ENCODE measurements around the gene MAP1LC3A. TPM values are rescaled to one million over a fixed set of nuclear protein-coding genes. Genes with fewer than 3 reads are reported as not detected.

Gene MAP1LC3A
- total RNA-seq, 1 experiment from 2014 or later, result not detected

DNA sequence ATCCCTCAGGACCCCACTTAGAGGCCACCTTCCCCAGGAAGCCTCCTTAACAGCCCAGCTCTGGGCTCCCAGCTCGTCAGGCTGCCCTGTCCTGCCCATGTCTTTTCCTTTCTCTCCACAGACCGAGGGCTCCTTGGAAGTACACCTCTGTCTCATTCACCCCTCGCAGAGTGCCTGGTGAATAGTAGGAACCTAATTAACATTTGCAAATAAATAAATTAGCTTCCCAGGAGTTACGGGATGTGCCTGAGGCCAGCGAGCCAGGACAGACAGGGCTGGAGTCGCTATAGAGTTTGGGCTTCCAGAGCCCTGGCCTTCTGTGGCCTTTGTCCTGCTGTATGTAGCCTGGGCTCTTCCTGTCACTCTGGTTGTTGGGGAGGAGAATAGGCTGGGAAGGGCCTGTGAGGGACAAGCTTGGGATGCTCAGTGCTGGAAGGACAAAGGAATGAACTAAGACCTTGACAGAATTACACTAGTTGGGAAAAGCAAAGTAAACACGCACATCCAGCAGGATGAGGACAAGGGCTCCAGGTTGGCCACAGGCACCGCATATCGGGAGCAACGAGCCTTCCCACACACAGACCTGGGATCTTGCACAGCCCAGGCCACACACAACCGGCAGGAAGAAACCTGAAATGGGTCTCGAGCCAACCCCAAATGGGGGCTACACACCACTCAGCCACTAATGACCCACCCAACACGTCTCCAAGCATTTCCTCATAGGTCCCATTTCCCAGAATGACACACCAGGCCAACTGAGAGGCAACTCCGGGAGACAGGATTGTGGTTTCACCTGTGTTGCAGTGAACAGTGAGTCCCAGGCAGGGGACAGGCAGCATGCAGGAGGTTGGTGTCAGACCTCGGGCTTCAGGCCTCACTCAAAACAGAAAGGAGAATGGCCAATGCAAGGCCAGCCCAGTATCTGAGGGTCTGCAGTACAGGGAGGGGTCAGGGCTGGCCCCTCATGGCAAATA, 9.7 kb downstream of the MAP1LC3A start:
- Histone ChIP-seq H3K4me3 (replicated peaks in 1 of 2; ENCODE audit: low read depth in 1 of 2, low read length in 2 of 2) (no peak overlapping the region), H3K27ac (ENCODE audit: low read depth, low read length) (no peak overlapping the region), H4K20me1 (ENCODE audit: insufficient read depth) (no peaks in the 10 kb centered on the region), H3K9me3 (ENCODE audit: control insufficient read depth in 1 of 2, insufficient read depth in 1 of 2, low read depth in 1 of 2, low read length in 2 of 2) (no peaks in the 10 kb centered on the region), H3K9me2 (ENCODE audit: insufficient read depth) (no peaks in the 10 kb centered on the region), H3K9ac (ENCODE audit: low read length) (no peak overlapping the region), H3K36me3 (ENCODE audit: control insufficient read depth in 1 of 2, insufficient read depth in 2 of 2, low read length in 2 of 2) (0 out of 4 replicates have a peak, but pooled peaks cover 2 to 4% of the 10 kb centered on the region in 2 experiments), H3K27me3 (ENCODE audit: insufficient read depth, low read length) (no peaks in the 10 kb centered on the region), H2AFZ (ENCODE audit: low read depth, low read length, poor library complexity, severe bottlenecking) (no peak overlapping the region), H3K4me1 (ENCODE audit: control insufficient read depth in 1 of 2, insufficient read depth in 2 of 2, low read length in 2 of 2) (no peaks in the 10 kb centered on the region), H3K79me2 (ENCODE audit: insufficient read depth, low read length) (no peaks in the 10 kb centered on the region), H3K4me2 (ENCODE audit: low read length) (no peak overlapping the region)
- POLR2A ChIA-PET, result no interaction called here
- intact Hi-C loops (cut with micrococcal nuclease), result no loop called here
- RAD21 ChIA-PET (ENCODE audit: low non-redundant PET in 1 of 2, low total read pairs in 2 of 2, uncharacterized antibody in 2 of 2, unreplicated experiment in 2 of 2), result no interaction called here
- DNase-seq (ENCODE audit: low read depth, low spot score) (no peak), ATAC-seq (no peak)
- no TSS peak for BruUV-seq (replicated peaks)
- TF ChIP-seq, protein P1, sequence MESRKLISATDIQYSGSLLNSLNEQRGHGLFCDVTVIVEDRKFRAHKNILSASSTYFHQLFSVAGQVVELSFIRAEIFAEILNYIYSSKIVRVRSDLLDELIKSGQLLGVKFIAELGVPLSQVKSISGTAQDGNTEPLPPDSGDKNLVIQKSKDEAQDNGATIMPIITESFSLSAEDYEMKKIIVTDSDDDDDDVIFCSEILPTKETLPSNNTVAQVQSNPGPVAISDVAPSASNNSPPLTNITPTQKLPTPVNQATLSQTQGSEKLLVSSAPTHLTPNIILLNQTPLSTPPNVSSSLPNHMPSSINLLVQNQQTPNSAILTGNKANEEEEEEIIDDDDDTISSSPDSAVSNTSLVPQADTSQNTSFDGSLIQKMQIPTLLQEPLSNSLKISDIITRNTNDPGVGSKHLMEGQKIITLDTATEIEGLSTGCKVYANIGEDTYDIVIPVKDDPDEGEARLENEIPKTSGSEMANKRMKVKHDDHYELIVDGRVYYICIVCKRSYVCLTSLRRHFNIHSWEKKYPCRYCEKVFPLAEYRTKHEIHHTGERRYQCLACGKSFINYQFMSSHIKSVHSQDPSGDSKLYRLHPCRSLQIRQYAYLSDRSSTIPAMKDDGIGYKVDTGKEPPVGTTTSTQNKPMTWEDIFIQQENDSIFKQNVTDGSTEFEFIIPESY (IDR thresholded peaks at IDR 0.05; ENCODE audit: extremely low read depth, insufficient replicate concordance, low read length), result no peak
- TF ChIP-seq TCF7L2 (IDR thresholded peaks at IDR 0.05; ENCODE audit: borderline replicate concordance, extremely low read depth, insufficient read depth, insufficient read length) (no peak), JUND (IDR thresholded peaks at IDR 0.05) (no peak), EGR1 (IDR thresholded peaks at IDR 0.05; ENCODE audit: low read depth) (no peak), POLR2AphosphoS5 (IDR thresholded peaks at IDR 0.05; ENCODE audit: low read depth, low read length) (no peak), RAD21 (IDR thresholded peaks at IDR 0.05; ENCODE audit: low read depth) (no peak)
- TF ChIP-seq, protein P2, sequence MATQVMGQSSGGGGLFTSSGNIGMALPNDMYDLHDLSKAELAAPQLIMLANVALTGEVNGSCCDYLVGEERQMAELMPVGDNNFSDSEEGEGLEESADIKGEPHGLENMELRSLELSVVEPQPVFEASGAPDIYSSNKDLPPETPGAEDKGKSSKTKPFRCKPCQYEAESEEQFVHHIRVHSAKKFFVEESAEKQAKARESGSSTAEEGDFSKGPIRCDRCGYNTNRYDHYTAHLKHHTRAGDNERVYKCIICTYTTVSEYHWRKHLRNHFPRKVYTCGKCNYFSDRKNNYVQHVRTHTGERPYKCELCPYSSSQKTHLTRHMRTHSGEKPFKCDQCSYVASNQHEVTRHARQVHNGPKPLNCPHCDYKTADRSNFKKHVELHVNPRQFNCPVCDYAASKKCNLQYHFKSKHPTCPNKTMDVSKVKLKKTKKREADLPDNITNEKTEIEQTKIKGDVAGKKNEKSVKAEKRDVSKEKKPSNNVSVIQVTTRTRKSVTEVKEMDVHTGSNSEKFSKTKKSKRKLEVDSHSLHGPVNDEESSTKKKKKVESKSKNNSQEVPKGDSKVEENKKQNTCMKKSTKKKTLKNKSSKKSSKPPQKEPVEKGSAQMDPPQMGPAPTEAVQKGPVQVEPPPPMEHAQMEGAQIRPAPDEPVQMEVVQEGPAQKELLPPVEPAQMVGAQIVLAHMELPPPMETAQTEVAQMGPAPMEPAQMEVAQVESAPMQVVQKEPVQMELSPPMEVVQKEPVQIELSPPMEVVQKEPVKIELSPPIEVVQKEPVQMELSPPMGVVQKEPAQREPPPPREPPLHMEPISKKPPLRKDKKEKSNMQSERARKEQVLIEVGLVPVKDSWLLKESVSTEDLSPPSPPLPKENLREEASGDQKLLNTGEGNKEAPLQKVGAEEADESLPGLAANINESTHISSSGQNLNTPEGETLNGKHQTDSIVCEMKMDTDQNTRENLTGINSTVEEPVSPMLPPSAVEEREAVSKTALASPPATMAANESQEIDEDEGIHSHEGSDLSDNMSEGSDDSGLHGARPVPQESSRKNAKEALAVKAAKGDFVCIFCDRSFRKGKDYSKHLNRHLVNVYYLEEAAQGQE (IDR thresholded peaks at IDR 0.05; ENCODE audit: low read depth), result no peak
- TF ChIP-seq, protein P3, sequence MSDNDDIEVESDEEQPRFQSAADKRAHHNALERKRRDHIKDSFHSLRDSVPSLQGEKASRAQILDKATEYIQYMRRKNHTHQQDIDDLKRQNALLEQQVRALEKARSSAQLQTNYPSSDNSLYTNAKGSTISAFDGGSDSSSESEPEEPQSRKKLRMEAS (IDR thresholded peaks at IDR 0.05), result no peak
- CTCF ChIA-PET, result no interaction called here
